PC-3 (cell line): ENCODE results near the gene CNPY4.

Experiments
- EZH2 ChIP-seq: fragments of 300-600 bp; sonication (generic); IDR thresholded peaks from one replicate; pipeline ENCODE4 v1.6.1; 2017; ENCODE audit warnings: antibody characterized with exemption, mild to moderate bottlenecking, low read length; ENCODE audit not compliant: unreplicated experiment
- EZH2phosphoT487 ChIP-seq: fragments of 300-600 bp; sonication (generic); IDR thresholded peaks from 2 replicates; pipeline ENCODE4 v1.6.1; 2018; ENCODE audit warnings: mild to moderate bottlenecking, antibody characterized with exemption, low read length, borderline replicate concordance
- TF ChIP-seq, protein P1 (sequence below): fragments of 300-600 bp; sonication (generic); conservative IDR thresholded peaks from 2 replicates; pipeline ENCODE4 v1.5.1; 2017; ENCODE audit warnings: antibody characterized with exemption, low read depth, mild to moderate bottlenecking, low read length

DNA sequence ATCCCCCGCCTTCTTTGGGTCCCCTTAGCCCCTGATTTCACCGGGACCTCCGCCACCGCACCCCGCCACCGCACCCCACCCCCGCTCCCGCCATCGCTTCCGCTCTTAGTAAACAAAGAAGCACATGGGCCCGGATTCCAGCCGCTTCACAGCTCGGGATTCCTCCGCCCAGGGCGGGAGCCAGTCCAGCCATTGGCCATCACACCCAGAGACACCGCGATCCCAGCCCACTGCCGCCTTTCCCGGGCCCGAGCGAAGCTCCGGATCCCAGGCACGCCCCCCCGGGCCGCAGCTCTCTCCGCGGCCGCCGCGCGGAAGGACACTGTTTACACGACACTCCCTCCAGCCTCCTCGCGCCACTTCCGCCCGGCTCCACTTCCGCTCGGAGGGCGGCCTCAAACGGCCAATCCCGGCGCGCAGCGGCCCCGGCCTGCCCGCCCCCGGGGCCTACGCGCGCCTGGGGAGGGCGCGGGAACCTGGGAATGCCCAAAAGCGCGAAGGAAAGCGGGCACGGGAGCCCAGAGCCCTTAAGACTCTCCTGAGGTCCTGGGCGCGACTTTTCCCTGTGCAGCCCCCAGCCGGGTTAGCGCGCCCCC is 18.9 kb upstream of the CNPY4 start:
- TF ChIP-seq, protein P1, sequence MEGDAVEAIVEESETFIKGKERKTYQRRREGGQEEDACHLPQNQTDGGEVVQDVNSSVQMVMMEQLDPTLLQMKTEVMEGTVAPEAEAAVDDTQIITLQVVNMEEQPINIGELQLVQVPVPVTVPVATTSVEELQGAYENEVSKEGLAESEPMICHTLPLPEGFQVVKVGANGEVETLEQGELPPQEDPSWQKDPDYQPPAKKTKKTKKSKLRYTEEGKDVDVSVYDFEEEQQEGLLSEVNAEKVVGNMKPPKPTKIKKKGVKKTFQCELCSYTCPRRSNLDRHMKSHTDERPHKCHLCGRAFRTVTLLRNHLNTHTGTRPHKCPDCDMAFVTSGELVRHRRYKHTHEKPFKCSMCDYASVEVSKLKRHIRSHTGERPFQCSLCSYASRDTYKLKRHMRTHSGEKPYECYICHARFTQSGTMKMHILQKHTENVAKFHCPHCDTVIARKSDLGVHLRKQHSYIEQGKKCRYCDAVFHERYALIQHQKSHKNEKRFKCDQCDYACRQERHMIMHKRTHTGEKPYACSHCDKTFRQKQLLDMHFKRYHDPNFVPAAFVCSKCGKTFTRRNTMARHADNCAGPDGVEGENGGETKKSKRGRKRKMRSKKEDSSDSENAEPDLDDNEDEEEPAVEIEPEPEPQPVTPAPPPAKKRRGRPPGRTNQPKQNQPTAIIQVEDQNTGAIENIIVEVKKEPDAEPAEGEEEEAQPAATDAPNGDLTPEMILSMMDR, result no peak
- TF ChIP-seq EZH2phosphoT487 (no peak), EZH2 (no peak)
